ENCODE data around the gene NUDC. TPM values are rescaled to one million over a fixed set of nuclear protein-coding genes. Genes with fewer than 3 reads are reported as not detected.
A peak's percentile ranks its signal among the peaks of the same experiment; 100 is the strongest.

NUDC gene
- total and polyA plus RNA-seq, 2 of the 4 experiments (the other 2 are of a cell fraction): 34.8 to 89.8 TPM

DNA sequence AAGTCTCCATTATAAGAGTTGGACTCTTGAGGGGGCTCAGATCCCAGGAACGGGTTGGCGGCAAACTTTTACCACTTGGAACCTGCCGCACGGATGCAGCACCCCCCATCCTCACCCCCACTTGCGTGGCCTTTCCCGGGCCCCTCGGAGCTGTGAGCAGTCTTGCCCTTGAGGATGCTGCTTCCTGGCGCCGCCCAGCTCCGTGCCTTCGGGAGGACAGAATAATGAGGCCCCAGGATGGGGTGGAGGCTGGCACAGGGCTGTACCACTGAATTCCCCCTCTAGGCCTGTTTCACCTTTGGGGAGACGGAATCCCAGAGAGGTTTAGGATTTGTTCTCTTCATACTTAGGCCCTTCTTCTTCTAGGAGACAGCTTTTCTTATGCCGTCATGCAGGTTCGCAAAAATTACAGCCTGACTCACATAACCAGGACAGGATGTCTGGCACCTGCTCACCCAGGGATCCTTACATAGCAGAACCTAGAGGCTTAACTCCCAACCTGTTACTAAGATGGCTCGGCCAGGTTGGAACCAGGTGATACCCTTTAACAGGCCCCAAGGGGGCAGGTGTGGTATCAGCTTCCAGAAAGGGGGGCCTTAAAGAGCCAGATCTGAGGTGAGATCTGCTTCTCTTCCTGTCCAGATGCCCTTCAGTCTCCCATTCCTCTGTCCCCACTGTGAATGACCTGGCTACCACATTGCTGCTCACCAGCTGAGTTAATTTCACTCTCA lies 73.4 kb downstream of the NUDC start:
- in situ Hi-C loops (cut with MboI; ENCODE audit: low sequenced_read_pairs) (loop anchor here (5.0 kb wide), 1 partner anchor 102 kb away; no protein-coding TSS in a partner anchor), dilution Hi-C loops (cut with HindIII; ENCODE audit: low sequenced_read_pairs, unreplicated experiment) (no loop called here), intact Hi-C loops (cut with micrococcal nuclease) (no loop called here)
- peak overlapping the region; percentile 16; the same call in 1 of the 3 replicates for H2BK15ac ChIP-seq (ENCODE audit: low read depth, low read length)
- POLR2A ChIA-PET (ENCODE audit: unreplicated experiment): no interaction called here
- peak overlapping the region; percentile 91 for H2AK9ac ChIP-seq (replicated peaks; ENCODE audit: low read depth, low read length, poor library complexity)
- TF ChIP-seq RCOR1 (IDR thresholded peaks at IDR 0.05; ENCODE audit: insufficient replicate concordance, low read length): no peak
- 0 out of 2 replicates have a peak, but pooled peaks have one; percentile 17 for TF ChIP-seq MXI1 (IDR thresholded peaks at IDR 0.05; ENCODE audit: borderline replicate concordance, low read depth, low read length)
- peak overlapping the region; percentile 88 for H3K27ac ChIP-seq (ENCODE audit: insufficient read depth, low read length)
- H3K79me1 ChIP-seq (ENCODE audit: low read depth in 1 of 2, low read length in 2 of 2): peaks cover 11 to 49% of the 10 kb centered on the region in 2 experiments; a peak in 3 of 4 replicates
- H2BK120ac ChIP-seq (ENCODE audit: low read depth, low read length): peak overlapping the region; percentile 35; the same call in 1 of the 2 replicates
- peak overlapping the region; percentile 91 for H2BK5ac ChIP-seq (ENCODE audit: low read depth, low read length, poor library complexity, severe bottlenecking)
- TSS peak; percentile 19 for BruUV-seq (replicated peaks)
- peaks cover 27% of the 10 kb centered on the region for H3K9me1 ChIP-seq (ENCODE audit: insufficient read depth, low read length)
- peaks cover 12% of the 10 kb centered on the region; the same call in 1 of the 2 replicates for H3K36me3 ChIP-seq (ENCODE audit: control insufficient read depth, insufficient read depth, low read length)
- peak overlapping the region; percentile 16 to 65; a peak in 2 of 4 replicates for H4K8ac ChIP-seq (ENCODE audit: low read depth in 2 of 2, low read length in 2 of 2)
- 80% methylated on average over 2 of the region's 15 CpGs; no CpG with 5 or more reads in 1 of the 2 experiments for WGBS, 2 experiments (ENCODE audit: extremely low coverage in 2 of 2, insufficient read length in 1 of 2)
- peak overlapping the region; percentile 35 for H3K18ac ChIP-seq (ENCODE audit: low read depth, low read length)
- no peaks in the 10 kb centered on the region for H3K9me3 ChIP-seq (ENCODE audit: control insufficient read depth, insufficient read depth, low read length)
- H3K23ac ChIP-seq (ENCODE audit: low read depth, low read length): peak overlapping the region; percentile 46
- ATAC-seq (ENCODE audit: low read depth): no peak
- H4K20me1 ChIP-seq (ENCODE audit: insufficient read depth, low read length): peaks cover 30% of the 10 kb centered on the region
- DNase-seq: no peak
- H3K4me3 ChIP-seq (ENCODE audit: insufficient read depth, low read depth, low read length): peak overlapping the region; percentile 95
- H2BK20ac ChIP-seq (ENCODE audit: low read depth, low read length): no peak overlapping the region
- CTCF ChIA-PET: interaction anchor here (0.7 to 1.4 kb wide), 5 partner anchors 8 to 1748 kb away, joined by 3 to 5 read pairs (median 4); no protein-coding TSS in a partner anchor
- H4K5ac ChIP-seq (ENCODE audit: low read depth, low read length): peak overlapping the region; percentile 11; the same call in 1 of the 2 replicates
- H3K9ac ChIP-seq (ENCODE audit: low read depth, low read length): peak overlapping the region; percentile 91
- H3K27me3 ChIP-seq (ENCODE audit: control insufficient read depth, insufficient read depth, low read length): no peaks in the 10 kb centered on the region
- H3K14ac ChIP-seq (replicated peaks; ENCODE audit: low read depth, low read length): peak overlapping the region; percentile 59
- H2AFZ ChIP-seq (replicated peaks; ENCODE audit: low read length, poor library complexity): peak overlapping the region; percentile 85
- peak overlapping the region; percentile 52; the same call in 1 of the 2 replicates for H3K56ac ChIP-seq (ENCODE audit: extremely low read depth, insufficient read depth, low read length)
- H2AK5ac ChIP-seq (ENCODE audit: low read depth, low read length): peak overlapping the region; percentile 22; the same call in 1 of the 2 replicates
- H3K4ac ChIP-seq (ENCODE audit: low read depth, low read length): peak overlapping the region; percentile 38
- peaks cover 52% of the 10 kb centered on the region for H3K4me1 ChIP-seq (ENCODE audit: control insufficient read depth, insufficient read depth, low read length)
- peak overlapping the region; percentile 36; the same call in 1 of the 2 replicates for H4K91ac ChIP-seq (ENCODE audit: insufficient read depth, low read depth, low read length)
- H3K4me2 ChIP-seq (ENCODE audit: low read depth, low read length): peak overlapping the region; percentile 85

All from IMR-90 (cell line).